Fibroblast of villous mesenchyme (primary cell): ENCODE data around the gene KDM5A. TPM values are rescaled to one million over a fixed set of nuclear protein-coding genes. Genes with fewer than 3 reads are reported as not detected.
"Not testable (repeated sequence)": the region's sequence is repeated elsewhere in the genome, so short reads cannot be mapped to it uniquely, and the experiment has no call there.

ENCODE experiments used
- DNase-seq: peaks from one replicate; pipeline ENCODE4 v3.0.0-alpha.2; 2010; ENCODE audit warnings: low read depth
- H3K4me3 ChIP-seq: 2 replicates; pipeline ENCODE4 v1.5.1; 2011; ENCODE audit warnings: low read depth, mild to moderate bottlenecking, low read length
- CTCF ChIP-seq: IDR thresholded peaks from 2 replicates; pipeline ENCODE4 v1.5.1; 2012; ENCODE audit warnings: low read depth, mild to moderate bottlenecking, low read length; ENCODE audit not compliant: insufficient read depth
- total RNA-seq: library from RNA; depleted of rRNA; stranded (reverse); fragments of >200 nt; gene quantifications from 2 replicates; pipeline ENCODE4 v1.2.3, GENCODE V29; 2012

Gene KDM5A
- 60.2 and 77.3 TPM in 2 replicates for total RNA-seq

DNA sequence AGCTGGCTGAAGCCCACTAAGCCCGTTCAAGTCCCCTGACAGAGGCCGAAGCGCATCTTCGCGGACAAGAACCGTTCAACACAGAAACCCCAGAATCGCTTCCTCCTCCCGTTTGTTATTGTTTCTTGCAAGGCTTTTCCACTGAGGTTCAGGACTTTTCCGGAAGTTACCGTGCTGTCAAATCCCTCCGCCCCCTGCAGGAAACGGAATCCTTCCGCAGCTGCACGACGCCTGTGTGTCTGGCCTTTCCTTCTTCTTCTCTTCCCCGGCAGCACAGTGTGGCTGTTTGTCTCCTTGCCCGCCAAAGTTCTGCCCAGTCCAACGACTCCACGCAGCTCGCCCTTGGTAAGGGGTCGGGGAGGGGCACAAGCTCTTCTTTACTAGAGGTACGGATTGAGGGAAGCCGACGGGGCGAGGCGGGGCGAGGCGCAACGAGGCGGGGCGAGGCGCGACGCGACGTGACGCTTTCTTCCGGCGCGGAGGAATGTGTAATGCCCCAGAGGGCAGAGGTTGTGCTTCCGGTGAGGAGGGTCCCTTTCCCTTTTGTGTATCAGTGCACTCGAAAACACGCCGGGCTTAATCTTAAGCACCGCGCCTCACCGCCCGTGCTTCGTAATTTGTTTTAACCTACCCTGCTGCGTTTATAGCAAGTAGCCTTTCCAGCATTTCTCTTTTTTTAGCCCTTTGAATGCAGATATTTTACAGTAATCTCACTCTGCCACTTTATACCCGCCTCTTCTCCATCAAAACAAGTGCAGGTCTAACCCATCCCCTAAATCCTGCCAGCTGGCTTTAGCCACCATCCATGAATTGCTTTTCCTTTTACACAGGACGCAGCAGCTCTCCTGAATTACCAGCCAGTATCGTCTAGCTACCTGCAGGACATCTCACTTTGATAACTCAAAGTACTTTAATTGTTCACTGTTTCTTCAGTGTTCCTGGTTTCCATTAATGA lies at the start of gene KDM5A:
TSS of gene KDM5A (minus strand) at position 179 of the 955 bp plus-strand sequence. CDS start 229 bp downstream, outside the sequence.
- DNase-seq: peak; percentile 96
- peak within 1 kb of the TSS; percentile 88 for H3K4me3 ChIP-seq
- no peak for TF ChIP-seq CTCF

DNA sequence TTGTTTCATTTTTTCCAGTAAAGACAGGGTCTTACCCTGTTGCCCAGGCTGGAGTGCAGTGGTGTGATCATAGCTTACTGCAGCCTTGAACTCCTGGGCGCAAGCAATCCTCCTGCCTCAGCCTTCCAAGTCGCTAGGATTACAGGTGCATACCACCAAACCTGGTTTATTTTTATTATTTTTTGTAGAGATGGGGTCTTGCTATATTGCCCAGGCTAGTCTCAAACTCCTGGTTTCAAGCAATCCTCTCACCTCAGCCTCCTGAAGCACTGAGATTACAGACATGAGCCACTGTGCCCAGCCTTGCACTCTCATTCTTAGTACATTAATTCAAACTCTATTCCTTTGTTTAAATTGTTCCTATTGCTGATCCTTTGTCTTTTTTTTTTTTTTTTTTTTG lies 46.6 kb upstream of the KDM5A start:
- not testable (repeated sequence) for DNase-seq, H3K4me3 ChIP-seq

DNA sequence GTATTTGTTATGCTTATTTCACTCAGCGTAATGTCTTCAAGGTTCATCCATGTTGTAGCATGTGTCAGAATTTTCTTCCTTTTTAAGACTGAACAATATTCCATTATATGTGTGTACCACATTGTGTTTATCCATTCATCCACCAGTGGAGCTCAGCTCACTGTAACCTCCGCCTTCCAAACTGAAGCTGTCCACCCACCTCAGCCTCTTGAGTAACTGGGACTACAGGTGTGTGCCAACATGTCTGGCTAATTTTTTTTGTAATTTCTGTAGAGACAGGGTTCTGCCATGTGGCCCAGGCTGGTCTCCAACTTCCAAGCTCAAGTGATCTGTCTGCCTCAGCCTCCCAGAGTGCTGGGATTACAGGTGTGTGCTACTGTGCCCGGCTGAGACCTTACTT lies 33.4 kb upstream of the KDM5A start:
- TF ChIP-seq CTCF: no peak
- H3K4me3 ChIP-seq: no peak overlapping the region
- DNase-seq: no peak

DNA sequence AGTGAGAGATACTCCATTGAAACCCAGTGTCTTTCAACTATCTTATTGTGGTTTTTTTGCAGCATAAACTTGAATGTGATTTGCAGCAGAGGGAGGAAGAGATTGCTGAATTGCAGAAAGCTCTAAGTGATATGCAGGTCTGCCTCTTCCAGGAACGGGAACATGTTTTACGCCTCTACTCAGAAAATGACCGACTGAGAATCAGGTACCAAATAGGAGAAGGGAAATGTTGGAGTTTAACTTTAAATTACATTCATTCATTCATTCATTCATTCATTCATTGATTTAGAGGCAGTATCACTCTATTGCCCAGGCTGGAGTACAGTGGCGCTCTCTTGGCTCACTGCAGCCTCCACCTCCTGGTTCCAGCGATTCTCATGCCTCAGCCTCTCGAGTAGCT lies 29.3 kb upstream of the KDM5A start:
- DNase-seq: no peak
- H3K4me3 ChIP-seq: no peak overlapping the region
- TF ChIP-seq CTCF: no peak

GRCh38 chr12:414859-415258 lies 25.7 kb upstream of the KDM5A start:
- DNase-seq: no peak
- H3K4me3 ChIP-seq: no peak overlapping the region
- TF ChIP-seq CTCF: no peak

- DNase-seq: peak; percentile 41
Measured at GRCh38 chr12:402029-402389, 12.9 kb upstream of the KDM5A start.

More at GRCh38 chr12:402029-402389, 12.9 kb upstream of the KDM5A start:
- peak overlapping the region; percentile 98 for H3K4me3 ChIP-seq
- TF ChIP-seq CTCF: peak; percentile 35
